Natural killer cell (primary cell): ENCODE data around the gene RFC4. TPM values are rescaled to one million over a fixed set of nuclear protein-coding genes. Genes with fewer than 3 reads are reported as not detected.
A peak's percentile ranks its signal among the peaks of the same experiment; 100 is the strongest.

Experiments
- ATAC-seq, 3 donors: fragments of 150-1000 bp in 2 of 3; fragments of 200-7000 bp in 1 of 3; cut with Tn5 transposase; 1 replicate in 1 of 3; 2 replicates in 2 of 3; pipeline ENCODE4 v1.10.0; 2021; ENCODE audit warnings: mild to moderate bottlenecking in 2 of 3, moderate library complexity in 2 of 3
- DNase-seq, 2 donors: peaks; one replicate each; pipeline versions ENCODE4 v3.0.0 to v3.0.0-alpha.2; 2013 to 2021; ENCODE audit warnings: mixed read lengths in 1 of 2
- H3K27ac ChIP-seq: one replicate; pipeline ENCODE4 v1.5.1; 2013; ENCODE audit warnings: mild to moderate bottlenecking, low read length
- H3K27me3 ChIP-seq: one replicate; pipeline ENCODE4 v1.6.1; 2013; ENCODE audit warnings: low read length; ENCODE audit not compliant: control insufficient read depth, insufficient read depth
- H3K36me3 ChIP-seq: one replicate; pipeline ENCODE4 v1.6.1; 2013; ENCODE audit warnings: low read length; ENCODE audit not compliant: control insufficient read depth, insufficient read depth
- H3K4me1 ChIP-seq: one replicate; pipeline ENCODE4 v1.6.1; 2013; ENCODE audit warnings: low read length; ENCODE audit not compliant: control insufficient read depth, insufficient read depth
- H3K4me3 ChIP-seq: one replicate; pipeline ENCODE4 v1.5.1; 2013; ENCODE audit warnings: low read length
- H3K9me3 ChIP-seq: one replicate; pipeline ENCODE4 v1.6.1; 2013; ENCODE audit warnings: low read length; ENCODE audit not compliant: control insufficient read depth, insufficient read depth
- H3K27ac Mint-ChIP-seq, 2 donors: one replicate each; pipeline ENCODE4 v1.8.0; 2022; ENCODE audit warnings: mild to moderate bottlenecking in 2 of 2, mixed read lengths in 2 of 2, moderate library complexity in 1 of 2
- H3K27me3 Mint-ChIP-seq, 2 donors: one replicate each; pipeline ENCODE4 v1.8.0; 2022; ENCODE audit warnings: low read depth in 2 of 2, mixed read lengths in 2 of 2
- H3K36me3 Mint-ChIP-seq: one replicate; pipeline ENCODE4 v1.8.0; 2022; ENCODE audit warnings: mixed read lengths
- H3K4me1 Mint-ChIP-seq, 2 donors: one replicate each; pipeline ENCODE4 v1.8.0; 2022; ENCODE audit warnings: mixed read lengths in 2 of 2
- H3K4me3 Mint-ChIP-seq: one replicate; pipeline ENCODE4 v1.8.0; 2022; ENCODE audit warnings: mild to moderate bottlenecking, moderate library complexity, mixed read lengths
- H3K9me3 Mint-ChIP-seq, 2 donors: one replicate each; pipeline ENCODE4 v1.8.0; 2022; ENCODE audit warnings: mixed read lengths in 2 of 2
- WGBS: methylation state at CpG from one replicate; pipeline ENCODE4 v1.1.7; 2013; ENCODE audit warnings: missing lambda C conversion rate; ENCODE audit not compliant: insufficient coverage; 5-methylcytosine and 5-hydroxymethylcytosine counted together
- intact Hi-C: fragments of 100-400 bp; cut with micrococcal nuclease; formaldehyde crosslinking; loops from one replicate; pipeline ENCODE4 v1.14.2; 2022
- total RNA-seq, 4 donors: library from RNA; stranded (reverse); fragments of 120-200 nt in 1 of 4; gene quantifications; one replicate each; pipeline versions ENCODE4 v1.2.3 to v1.2.4, GENCODE V29; 2013 to 2022
- TF ChIP-seq, protein P1 (sequence below): fragments of 200-600 bp; IDR thresholded peaks from one replicate; pipeline ENCODE4 v1.8.0; 2022; ENCODE audit warnings: antibody characterized with exemption

RFC4 gene
- total RNA-seq, 3 donors from 2014 or later (not counting 1 experiment from before 2014, with no cell fraction given), result 16.8 to 21.6 (median 17.3) TPM

GRCh38 chr3:186788482-186789370 lies 17.6 kb downstream of the RFC4 start:
- no peaks in the 10 kb centered on the region for H3K9me3 Mint-ChIP-seq
- intact Hi-C loops, result no loop called here
- TF ChIP-seq, protein P1, sequence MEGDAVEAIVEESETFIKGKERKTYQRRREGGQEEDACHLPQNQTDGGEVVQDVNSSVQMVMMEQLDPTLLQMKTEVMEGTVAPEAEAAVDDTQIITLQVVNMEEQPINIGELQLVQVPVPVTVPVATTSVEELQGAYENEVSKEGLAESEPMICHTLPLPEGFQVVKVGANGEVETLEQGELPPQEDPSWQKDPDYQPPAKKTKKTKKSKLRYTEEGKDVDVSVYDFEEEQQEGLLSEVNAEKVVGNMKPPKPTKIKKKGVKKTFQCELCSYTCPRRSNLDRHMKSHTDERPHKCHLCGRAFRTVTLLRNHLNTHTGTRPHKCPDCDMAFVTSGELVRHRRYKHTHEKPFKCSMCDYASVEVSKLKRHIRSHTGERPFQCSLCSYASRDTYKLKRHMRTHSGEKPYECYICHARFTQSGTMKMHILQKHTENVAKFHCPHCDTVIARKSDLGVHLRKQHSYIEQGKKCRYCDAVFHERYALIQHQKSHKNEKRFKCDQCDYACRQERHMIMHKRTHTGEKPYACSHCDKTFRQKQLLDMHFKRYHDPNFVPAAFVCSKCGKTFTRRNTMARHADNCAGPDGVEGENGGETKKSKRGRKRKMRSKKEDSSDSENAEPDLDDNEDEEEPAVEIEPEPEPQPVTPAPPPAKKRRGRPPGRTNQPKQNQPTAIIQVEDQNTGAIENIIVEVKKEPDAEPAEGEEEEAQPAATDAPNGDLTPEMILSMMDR, result no peak
- no peak overlapping the region for H3K4me3 ChIP-seq
- H3K36me3 ChIP-seq, result peaks cover 78% of the 10 kb centered on the region
- 58% methylated on average over 13 of the region's 13 CpGs for WGBS
- H3K27me3 Mint-ChIP-seq, result no peaks in the 10 kb centered on the region
- no peaks in the 10 kb centered on the region for H3K27me3 ChIP-seq
- peak overlapping the region; percentile 66 to 95 for H3K27ac Mint-ChIP-seq
- no peaks in the 10 kb centered on the region for H3K9me3 ChIP-seq
- H3K4me3 Mint-ChIP-seq, result peak overlapping the region; percentile 55
- ATAC-seq, result no peak
- H3K36me3 Mint-ChIP-seq, result peaks cover 50% of the 10 kb centered on the region
- peaks cover 56% of the 10 kb centered on the region in 2 donors for H3K4me1 Mint-ChIP-seq
- peak in 1 of 2 donors; percentile 44 for DNase-seq
- H3K4me1 ChIP-seq, result peaks cover 18% of the 10 kb centered on the region
- peak overlapping the region; percentile 7 for H3K27ac ChIP-seq

DNA sequence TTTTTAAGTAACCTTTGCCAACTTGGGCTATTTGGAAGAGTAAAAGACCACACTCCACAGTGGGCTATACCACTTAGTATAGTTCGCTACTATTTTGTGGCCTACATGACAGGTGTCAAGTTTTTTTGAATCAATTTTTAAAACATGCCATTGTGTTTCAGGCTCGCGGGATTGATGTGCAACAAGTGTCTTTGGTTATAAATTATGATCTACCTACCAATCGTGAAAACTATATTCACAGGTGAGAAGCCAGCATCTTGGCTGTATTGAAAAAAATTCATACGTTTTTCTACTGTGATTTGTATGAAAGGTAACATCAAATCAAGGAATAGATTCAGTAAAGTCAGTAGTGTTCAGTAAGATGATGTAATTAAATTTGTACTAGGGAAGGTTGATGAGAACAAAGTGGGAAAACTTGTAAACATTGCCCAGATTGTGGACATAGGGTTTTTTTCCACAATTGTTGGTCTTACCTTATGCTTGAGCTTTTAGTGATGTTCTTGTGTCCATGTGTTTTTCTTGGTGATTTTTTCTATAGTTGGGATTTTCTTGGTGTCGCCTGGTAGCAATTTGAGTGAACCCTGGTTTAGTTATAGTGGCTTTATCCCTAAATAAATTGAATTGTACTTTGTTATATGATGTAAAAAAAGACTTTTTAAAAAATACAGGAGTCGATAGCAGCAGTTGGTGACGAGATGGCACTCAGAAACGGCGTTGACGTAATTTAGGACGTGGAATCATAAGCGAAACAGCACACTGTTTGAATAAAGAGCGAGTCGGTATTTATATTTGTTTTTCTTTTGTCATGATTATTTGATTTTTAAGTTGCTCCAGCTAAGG lies 18.4 kb downstream of the RFC4 start:
- H3K36me3 ChIP-seq, result peaks cover 74% of the 10 kb centered on the region
- peaks cover 61 to 62% of the 10 kb centered on the region in 2 donors for H3K4me1 Mint-ChIP-seq
- DNase-seq, result peak in 1 of 2 donors; percentile 34
- no peaks in the 10 kb centered on the region for H3K9me3 Mint-ChIP-seq
- H3K4me1 ChIP-seq, result peaks cover 18% of the 10 kb centered on the region
- H3K27me3 ChIP-seq, result no peaks in the 10 kb centered on the region
- no peak for ATAC-seq
- 76% methylated on average over 14 of the region's 15 CpGs for WGBS
- peaks cover 56% of the 10 kb centered on the region for H3K36me3 Mint-ChIP-seq
- H3K9me3 ChIP-seq, result no peaks in the 10 kb centered on the region
- H3K27ac Mint-ChIP-seq, result peak overlapping the region; percentile 66 to 95
- no peaks in the 10 kb centered on the region for H3K27me3 Mint-ChIP-seq
- intact Hi-C loops, result no loop called here
- peak overlapping the region; percentile 55 for H3K4me3 Mint-ChIP-seq
- TF ChIP-seq, protein P1, result no peak
- no peak overlapping the region for H3K4me3 ChIP-seq
- H3K27ac ChIP-seq, result no peak overlapping the region

DNA sequence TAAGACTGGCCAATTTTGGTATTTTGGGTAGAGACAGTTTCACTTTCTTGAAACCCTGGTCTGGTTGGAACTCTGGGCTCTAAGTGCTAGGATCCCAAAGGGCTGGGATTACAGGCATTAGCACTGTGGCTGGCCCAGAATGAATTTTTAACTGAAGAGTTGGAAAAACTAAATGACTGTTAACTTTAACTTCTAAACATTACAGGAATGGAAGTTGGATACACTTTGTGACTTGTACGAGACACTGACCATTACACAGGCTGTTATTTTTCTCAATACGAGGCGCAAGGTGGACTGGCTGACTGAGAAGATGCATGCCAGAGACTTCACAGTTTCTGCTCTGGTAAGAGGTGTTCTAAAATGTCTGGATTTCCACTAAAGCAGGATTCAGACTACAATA lies 19.4 kb downstream of the RFC4 start:
- TF ChIP-seq, protein P1, result no peak
- Mint-ChIP-seq H3K4me3 (peak overlapping the region; percentile 63), H3K27me3 (no peaks in the 10 kb centered on the region), H3K36me3 (peaks cover 56% of the 10 kb centered on the region), H3K4me1 (peaks cover 67 to 68% of the 10 kb centered on the region in 2 donors), H3K9me3 (no peaks in the 10 kb centered on the region), H3K27ac (peak overlapping the region; percentile 66 to 95)
- Histone ChIP-seq H3K4me1 (peaks cover 21% of the 10 kb centered on the region), H3K9me3 (no peaks in the 10 kb centered on the region), H3K4me3 (no peak overlapping the region), H3K27me3 (no peaks in the 10 kb centered on the region), H3K36me3 (peaks cover 68% of the 10 kb centered on the region), H3K27ac (peak overlapping the region; percentile 6)
- ATAC-seq (no peak), DNase-seq (peak in 1 of 2 donors; percentile 23)
- 57% methylated on average over 3 of the region's 3 CpGs for WGBS
- intact Hi-C loops, result no loop called here
